HEK293 (cell line): ENCODE results near the gene GNAI2.

ENCODE experiments used
- CTCF ChIA-PET: fragments of 350-600 bp; formaldehyde crosslinking; extraction: SDS; loops from one replicate; lab custom pipeline; 2021; ENCODE audit warnings: antibody characterized with exemption; lab: Yijun Ruan, JAX
- POLR2A ChIA-PET: fragments of 300-600 bp; formaldehyde crosslinking; extraction: SDS; loops from one replicate; lab custom pipeline; 2020; ENCODE audit warnings: antibody characterized with exemption, inconsistent platforms; lab: Yijun Ruan, JAX
- H3K27ac ChIP-seq: fragments of 200-500 bp; sonication (Bioruptor generic); 2 replicates; pipeline ENCODE4 v1.5.1; 2014; ENCODE audit warnings: low read depth, low read length, control low read depth, inconsistent platforms; ENCODE audit errors: extremely low read depth
- H3K36me3 ChIP-seq, 2 experiments: fragments of 200-500 bp in 1 of 2; sonication (Bioruptor generic) in 1 of 2; 1 replicate in 1 of 2; 2 replicates in 1 of 2; pipeline ENCODE4 v1.5.1; 2014 to 2017; ENCODE audit warnings: inconsistent platforms in 2 of 2, low read length in 2 of 2; ENCODE audit not compliant: control insufficient read depth in 2 of 2, insufficient read depth in 1 of 2
- H3K4me1 ChIP-seq: fragments of 200-500 bp; sonication (Bioruptor generic); 2 replicates; pipeline ENCODE4 v1.5.1; 2014; ENCODE audit warnings: mild to moderate bottlenecking, low read length, inconsistent platforms; ENCODE audit not compliant: control insufficient read depth, insufficient read depth
- H3K4me3 ChIP-seq: 2 replicates; pipeline ENCODE4 v1.5.1; 2011; ENCODE audit warnings: low read depth, mild to moderate bottlenecking, control low read depth, low read length, moderate library complexity
- H3K9me3 ChIP-seq: fragments of 200-500 bp; sonication (Bioruptor generic); 2 replicates; pipeline ENCODE4 v1.5.1; 2014; ENCODE audit warnings: low read depth, low read length, inconsistent platforms; ENCODE audit not compliant: control insufficient read depth, insufficient read depth
- KLF16 ChIP-seq: fragments of 450-650 bp; formaldehyde crosslinking; IDR thresholded peaks from 2 replicates; pipeline ENCODE4 v1.5.1; 2017; ENCODE audit warnings: missing biosample characterization, missing genetic modification characterization
- KLF17 ChIP-seq: fragments of 450-650 bp; formaldehyde crosslinking; IDR thresholded peaks from 2 replicates; pipeline ENCODE4 v1.5.1; 2016; ENCODE audit warnings: missing biosample characterization, missing genetic modification characterization
- KLF9 ChIP-seq: fragments of 450-650 bp; formaldehyde crosslinking; IDR thresholded peaks from 2 replicates; pipeline ENCODE4 v1.5.1; 2016; ENCODE audit warnings: missing biosample characterization, missing genetic modification characterization, low read depth
- PBX3 ChIP-seq: sonication (generic); formaldehyde crosslinking; IDR thresholded peaks from 2 replicates; pipeline ENCODE4 v1.8.1; 2022; ENCODE audit warnings: mild to moderate bottlenecking, moderate library complexity, missing genetic modification reagents
- SP2 ChIP-seq: fragments of 450-650 bp; formaldehyde crosslinking; IDR thresholded peaks from 2 replicates; pipeline ENCODE4 v1.5.1; 2016; ENCODE audit warnings: missing biosample characterization, missing genetic modification characterization
- YY2 ChIP-seq: fragments of 450-650 bp; formaldehyde crosslinking; IDR thresholded peaks from 2 replicates; pipeline ENCODE4 v1.5.1; 2016; ENCODE audit warnings: missing biosample characterization, missing genetic modification characterization
- ZBTB17 ChIP-seq: fragments of 450-650 bp; formaldehyde crosslinking; IDR thresholded peaks from 2 replicates; pipeline ENCODE4 v1.5.1; 2016; ENCODE audit warnings: missing biosample characterization, missing genetic modification characterization
- ZEB2 ChIP-seq: fragments of 450-650 bp; formaldehyde crosslinking; IDR thresholded peaks from 2 replicates; pipeline ENCODE4 v1.5.1; 2016; ENCODE audit warnings: missing biosample characterization, missing genetic modification characterization
- ZNF2 ChIP-seq: fragments of 450-650 bp; formaldehyde crosslinking; IDR thresholded peaks from 2 replicates; pipeline ENCODE4 v1.5.1; 2016; ENCODE audit warnings: missing biosample characterization, missing genetic modification characterization
- ZNF324 ChIP-seq: fragments of 450-650 bp; formaldehyde crosslinking; IDR thresholded peaks from 2 replicates; pipeline ENCODE4 v1.5.1; 2016; ENCODE audit warnings: missing biosample characterization, missing genetic modification characterization
- ZNF350 ChIP-seq: fragments of 450-650 bp; formaldehyde crosslinking; IDR thresholded peaks from 2 replicates; pipeline ENCODE4 v1.5.0; 2017; ENCODE audit warnings: missing biosample characterization, mild to moderate bottlenecking, missing genetic modification characterization
- ZNF391 ChIP-seq: fragments of 450-650 bp; formaldehyde crosslinking; IDR thresholded peaks from 2 replicates; pipeline ENCODE4 v1.5.1; 2016; ENCODE audit warnings: low read depth, missing biosample characterization, missing genetic modification characterization, borderline replicate concordance
- ZNF560 ChIP-seq: fragments of 450-650 bp; formaldehyde crosslinking; IDR thresholded peaks from 2 replicates; pipeline ENCODE4 v1.5.1; 2017; ENCODE audit warnings: missing biosample characterization, missing genetic modification characterization, borderline replicate concordance
- ZNF561 ChIP-seq: fragments of 450-650 bp; IDR thresholded peaks from 2 replicates; pipeline ENCODE4 v1.5.1; 2018; ENCODE audit warnings: missing biosample characterization, missing genetic modification characterization, borderline replicate concordance
- ZNF600 ChIP-seq: fragments of 450-650 bp; formaldehyde crosslinking; IDR thresholded peaks from 2 replicates; pipeline ENCODE4 v1.5.1; 2016; ENCODE audit warnings: missing biosample characterization, missing genetic modification characterization
- ZNF629 ChIP-seq: fragments of 450-650 bp; formaldehyde crosslinking; IDR thresholded peaks from 2 replicates; pipeline ENCODE4 v1.5.1; 2017; ENCODE audit warnings: missing biosample characterization, missing genetic modification characterization
- ZNF654 ChIP-seq: fragments of 450-650 bp; formaldehyde crosslinking; IDR thresholded peaks from 2 replicates; pipeline ENCODE4 v1.5.1; 2016; ENCODE audit warnings: low read depth, missing biosample characterization, missing genetic modification characterization
- ZNF843 ChIP-seq: fragments of 450-650 bp; formaldehyde crosslinking; IDR thresholded peaks from 2 replicates; pipeline ENCODE4 v1.5.1; 2016; ENCODE audit warnings: missing biosample characterization, missing genetic modification characterization

GNAI2 gene

GRCh38 chr3:50274371-50275104, 38.5 kb downstream of the GNAI2 start (continued):
- TF ChIP-seq ZNF629 (peak; percentile 76), ZEB2 (tag by site-specific recombination) (0 out of 2 replicates have a peak, but pooled peaks have one; percentile 39), ZNF324 (tag by site-specific recombination) (no peak), ZNF2 (tag by site-specific recombination) (0 out of 2 replicates have a peak, but pooled peaks have one; percentile 45), PBX3 (CRISPR knock-in tag) (no peak), KLF16 (tag by site-specific recombination) (no peak), ZNF391 (no peak), ZBTB17 (tag by site-specific recombination) (peak; percentile 51; the same call in 1 of the 2 replicates), KLF9 (tag by site-specific recombination) (0 out of 2 replicates have a peak, but pooled peaks have one; percentile 27), ZNF654 (tag by site-specific recombination) (peak; percentile 62), ZNF843 (no peak), SP2 (no peak), KLF17 (0 out of 2 replicates have a peak, but pooled peaks have one; percentile 34), ZNF560 (tag by site-specific recombination) (no peak), ZNF600 (peak; percentile 57; the same call in 1 of the 2 replicates)

GRCh38 chr3:50275141-50275995, 39.4 kb downstream of the GNAI2 start:
- Histone ChIP-seq H3K4me1 (no peaks in the 10 kb centered on the region), H3K4me3 (no peak overlapping the region), H3K27ac (no peak overlapping the region), H3K9me3 (no peaks in the 10 kb centered on the region), H3K36me3 (no peaks in the 10 kb centered on the region)
- ChIA-PET POLR2A (interaction anchor here (0.5 to 0.8 kb wide), 3 partner anchors 12 to 132 kb away, joined by 3 to 10 read pairs (median 3); no protein-coding TSS in a partner anchor), CTCF (interaction anchor here (0.6 to 2.2 kb wide), 19 partner anchors 10 to 83 kb away, joined by 3 to 21 read pairs (median 4); partner anchors contain the start of genes HYAL2, HYAL3 and NAA80)
- TF ChIP-seq YY2 (no peak), SP2 (peak; percentile 25; the same call in 1 of the 2 replicates)

GRCh38 chr3:50275996-50276761, 40.2 kb downstream of the GNAI2 start:
- TF ChIP-seq ZNF561 (tag by site-specific recombination) (no peak), SP2 (peak; percentile 1; the same call in 1 of the 2 replicates), ZNF350 (tag by site-specific recombination) (no peak)
- TF ChIP-seq, all 188 proteins: peak for 1
- H3K9me3 ChIP-seq = no peaks in the 10 kb centered on the region
- H3K36me3 ChIP-seq = no peaks in the 10 kb centered on the region
- ChIA-PET POLR2A (interaction anchor here (0.6 to 0.8 kb wide), 2 partner anchors 53 to 133 kb away, joined by 3 to 10 read pairs; no protein-coding TSS in a partner anchor), CTCF (interaction anchor here (0.6 to 3.9 kb wide), 3 partner anchors 48 to 123 kb away, joined by 3 to 21 read pairs (median 18); partner anchors contain the start of gene HYAL2)
- H3K4me3 ChIP-seq = no peak overlapping the region
- no peak overlapping the region for H3K27ac ChIP-seq
- no peaks in the 10 kb centered on the region for H3K4me1 ChIP-seq
